Right lobe of liver (tissue), 4 donors: Measurements from ENCODE around the gene CALR.

ENCODE experiments used
- POLR2A ChIP-seq: fragments of 450-650 bp; IDR thresholded peaks from one replicate; pipeline ENCODE4 v1.6.1; 2017; ENCODE audit warnings: antibody characterized with exemption, mild to moderate bottlenecking
- TF ChIP-seq, protein P1 (sequence below), 4 donors: fragments of 200-600 bp in 3 of 4; fragments of 450-650 bp in 1 of 4; IDR thresholded peaks; one replicate each; pipeline versions ENCODE4 v1.5.1 to v1.8.0; 2016 to 2022; ENCODE audit warnings: antibody characterized with exemption in 4 of 4, mild to moderate bottlenecking in 2 of 4
- donor health status: DM: no; HTN: no; CAD: no.
- donor health status: DM: no; HTN: no; CAD: no.
- donor health status: DM: no; HTN: yes; CAD: no.

- TF ChIP-seq, protein P1, sequence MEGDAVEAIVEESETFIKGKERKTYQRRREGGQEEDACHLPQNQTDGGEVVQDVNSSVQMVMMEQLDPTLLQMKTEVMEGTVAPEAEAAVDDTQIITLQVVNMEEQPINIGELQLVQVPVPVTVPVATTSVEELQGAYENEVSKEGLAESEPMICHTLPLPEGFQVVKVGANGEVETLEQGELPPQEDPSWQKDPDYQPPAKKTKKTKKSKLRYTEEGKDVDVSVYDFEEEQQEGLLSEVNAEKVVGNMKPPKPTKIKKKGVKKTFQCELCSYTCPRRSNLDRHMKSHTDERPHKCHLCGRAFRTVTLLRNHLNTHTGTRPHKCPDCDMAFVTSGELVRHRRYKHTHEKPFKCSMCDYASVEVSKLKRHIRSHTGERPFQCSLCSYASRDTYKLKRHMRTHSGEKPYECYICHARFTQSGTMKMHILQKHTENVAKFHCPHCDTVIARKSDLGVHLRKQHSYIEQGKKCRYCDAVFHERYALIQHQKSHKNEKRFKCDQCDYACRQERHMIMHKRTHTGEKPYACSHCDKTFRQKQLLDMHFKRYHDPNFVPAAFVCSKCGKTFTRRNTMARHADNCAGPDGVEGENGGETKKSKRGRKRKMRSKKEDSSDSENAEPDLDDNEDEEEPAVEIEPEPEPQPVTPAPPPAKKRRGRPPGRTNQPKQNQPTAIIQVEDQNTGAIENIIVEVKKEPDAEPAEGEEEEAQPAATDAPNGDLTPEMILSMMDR (IDR thresholded peaks at IDR 0.05), result no peak
- TF ChIP-seq POLR2A, result no peak
These were observed 48.3 kb downstream of the CALR start for GRCh38 chr19:12986726-12987125.
